GM21825 (cell line): ENCODE measurements around the gene HINT1.
"Not testable (repeated sequence)": the region's sequence is repeated elsewhere in the genome, so short reads cannot be mapped to it uniquely, and the experiment has no call there.

Experiments
- ATAC-seq: cut with Tn5 transposase; IDR thresholded peaks from one replicate; pipeline ENCODE4 v1.9.1; 2021; ENCODE audit warnings: mild to moderate bottlenecking, moderate library complexity; ENCODE audit not compliant: unreplicated experiment

The HINT1 gene

DNA sequence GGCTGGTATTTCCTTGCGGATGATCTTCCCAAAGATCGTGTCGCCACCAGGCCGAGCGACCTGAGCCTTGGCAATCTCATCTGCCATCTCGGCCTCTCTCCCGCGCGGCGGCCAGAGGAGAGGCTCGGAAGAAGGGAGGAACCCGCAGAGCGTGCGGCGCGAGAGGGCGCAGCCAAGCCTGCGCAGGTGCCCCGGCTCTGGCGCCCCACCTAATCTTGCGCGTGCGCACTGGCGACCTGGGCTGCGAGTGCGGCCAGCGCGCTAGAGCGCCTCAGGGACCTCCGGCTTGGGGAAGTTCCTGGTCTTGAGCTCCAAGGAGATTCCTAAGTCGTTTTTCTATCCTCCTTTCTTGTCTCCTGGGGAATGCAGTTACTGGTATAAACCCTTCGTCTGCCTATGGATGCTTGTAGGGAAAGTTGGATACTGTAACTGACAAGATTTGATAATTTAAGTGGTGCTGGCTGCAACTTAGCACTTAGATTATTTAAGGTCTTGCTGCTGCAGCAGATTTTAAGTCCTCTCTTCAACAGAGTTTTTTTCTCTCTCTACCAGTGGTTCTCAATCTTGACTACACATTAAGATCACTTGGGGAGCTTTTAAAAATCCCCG lies at the start of gene HINT1:
Gene HINT1, minus strand, starts transcription at position 138 of the 609 bp plus-strand sequence. Its CDS starts 51 bp downstream, at position 87.
- peak; percentile 82 for ATAC-seq

- no peak for ATAC-seq
Measured at GRCh38 chr5:131214609-131215227, 49.7 kb upstream of the HINT1 start.

- ATAC-seq: peak; percentile 42
Measured at GRCh38 chr5:131212471-131213021, 47.5 kb upstream of the HINT1 start.

- ATAC-seq: no peak
Measured at GRCh38 chr5:131211669-131212068, 46.6 kb upstream of the HINT1 start.

DNA sequence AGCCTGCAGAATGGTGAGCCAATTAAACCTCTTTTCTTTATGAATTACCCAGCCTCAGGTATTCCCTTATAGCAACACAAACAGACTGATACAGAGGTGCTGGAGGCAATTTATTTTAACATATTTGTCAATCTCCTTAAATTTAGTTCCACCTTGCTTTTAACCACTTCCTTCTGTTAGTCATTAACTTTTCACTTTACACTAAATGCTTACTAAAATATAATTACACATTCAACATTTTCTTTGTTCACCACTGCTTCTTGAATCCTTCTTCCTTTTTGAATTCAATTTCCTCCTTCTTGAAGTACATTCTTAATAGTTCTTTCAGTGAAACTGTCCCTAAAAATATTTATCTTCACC lies 45.1 kb upstream of the HINT1 start:
- peak; percentile 1 for ATAC-seq

- ATAC-seq: peak; percentile 90
Measured at GRCh38 chr5:131209506-131210150, 44.6 kb upstream of the HINT1 start.

DNA sequence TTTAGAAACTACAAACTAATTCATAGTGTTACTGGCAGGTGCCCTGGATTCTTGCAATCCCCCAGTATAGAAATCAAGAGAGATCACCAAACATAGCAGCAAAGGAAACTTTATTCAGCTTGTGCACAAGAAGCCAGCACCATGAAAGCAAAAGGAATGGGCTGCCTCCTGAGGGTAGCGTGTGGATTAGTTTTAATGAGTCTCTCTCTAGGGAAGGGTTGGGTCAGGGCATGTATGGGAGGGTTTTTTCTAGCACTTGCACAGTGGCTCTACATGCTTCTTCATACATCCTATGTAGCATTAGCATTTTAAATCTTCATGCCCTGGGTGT lies 44.1 kb upstream of the HINT1 start:
- ATAC-seq: no peak

- ATAC-seq: no peak
Measured at GRCh38 chr5:131206772-131207171, 41.7 kb upstream of the HINT1 start.

GRCh38 chr5:131206061-131206460 lies 41.0 kb upstream of the HINT1 start:
- ATAC-seq: no peak

- ATAC-seq: no peak
Measured at GRCh38 chr5:131204964-131205363, 39.9 kb upstream of the HINT1 start.

GRCh38 chr5:131200560-131200959 lies 35.5 kb upstream of the HINT1 start:
- no peak for ATAC-seq

DNA sequence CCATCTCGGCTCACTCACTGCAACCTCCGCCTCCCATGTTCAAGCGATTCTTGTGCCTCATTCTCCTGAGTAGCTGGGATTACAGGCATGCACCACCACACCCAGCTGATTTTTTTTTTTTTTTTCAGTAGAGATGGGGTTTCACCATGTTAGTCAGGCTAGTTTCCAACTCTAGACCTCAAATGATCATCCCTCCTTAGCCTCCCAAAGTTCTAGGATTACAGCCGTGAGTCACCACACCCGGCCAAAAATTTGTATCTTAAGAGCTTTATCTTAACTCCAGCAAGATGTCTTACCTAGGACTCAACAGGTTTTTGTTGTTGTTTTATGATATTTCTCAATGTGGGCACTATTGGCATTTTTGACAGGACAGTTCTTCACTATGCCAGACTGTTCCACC lies 33.6 kb upstream of the HINT1 start:
- no peak for ATAC-seq

- no peak for ATAC-seq
Measured at GRCh38 chr5:131196331-131196730, 31.3 kb upstream of the HINT1 start.

DNA sequence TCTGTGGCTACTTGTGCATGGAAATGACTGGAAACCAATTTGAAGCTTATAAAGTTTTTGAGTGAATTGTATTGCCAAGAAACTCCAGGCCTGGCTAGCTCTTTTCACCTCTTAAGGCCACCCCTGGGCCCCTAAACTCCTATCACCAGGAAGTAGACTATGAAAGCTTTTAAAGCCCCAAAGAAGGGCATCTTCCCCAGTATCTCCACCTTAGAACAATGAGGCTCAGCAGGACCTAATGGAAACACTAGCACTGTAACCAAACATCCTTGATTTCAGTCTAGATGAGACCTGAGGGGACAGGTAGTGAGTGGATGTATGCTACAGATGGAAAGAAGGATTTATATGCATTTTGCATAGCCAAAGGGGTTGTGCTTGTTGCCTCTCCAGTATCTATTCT lies 30.6 kb upstream of the HINT1 start:
- no peak for ATAC-seq

DNA sequence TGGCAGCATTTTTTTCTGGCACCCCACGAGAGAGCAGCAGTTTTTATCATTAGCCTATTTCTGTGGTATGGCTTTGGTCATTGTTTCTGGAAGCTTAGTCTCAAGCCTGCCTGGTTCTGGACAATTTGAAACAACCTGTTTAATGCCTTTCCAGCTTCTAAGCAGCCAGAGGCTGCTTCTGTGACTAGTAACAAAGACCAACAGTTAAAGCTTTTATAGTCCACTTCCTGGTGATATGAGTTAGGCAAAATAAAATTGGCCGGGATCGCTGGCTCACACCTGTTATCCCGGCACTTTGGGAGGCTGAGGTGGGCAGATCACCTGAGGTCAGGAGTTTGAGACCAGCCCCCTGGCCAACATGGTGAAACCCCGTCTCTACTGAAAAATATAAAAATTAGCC lies 29.7 kb upstream of the HINT1 start:
- no peak for ATAC-seq

- not testable (repeated sequence) for ATAC-seq
Measured at GRCh38 chr5:131193897-131194296, 28.8 kb upstream of the HINT1 start.

DNA sequence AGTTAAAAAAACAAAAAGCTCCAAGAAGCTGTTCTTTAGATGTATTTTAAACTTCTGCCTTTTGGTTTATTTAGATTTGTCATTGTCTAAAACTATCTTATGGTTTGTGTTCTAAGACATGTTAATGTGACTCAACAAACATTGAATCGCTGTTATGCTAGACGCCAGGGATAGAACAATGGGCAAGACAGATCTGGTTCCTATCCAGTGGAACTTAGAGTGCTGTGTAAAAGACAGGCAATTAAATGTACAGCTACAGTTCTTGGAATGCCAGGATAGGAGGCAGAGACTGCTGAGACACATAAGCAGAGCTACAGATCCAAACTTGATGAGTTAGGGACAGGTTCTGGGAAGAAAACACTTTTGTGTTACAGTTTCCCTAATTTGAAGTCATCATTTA lies 28.1 kb upstream of the HINT1 start:
- no peak for ATAC-seq

DNA sequence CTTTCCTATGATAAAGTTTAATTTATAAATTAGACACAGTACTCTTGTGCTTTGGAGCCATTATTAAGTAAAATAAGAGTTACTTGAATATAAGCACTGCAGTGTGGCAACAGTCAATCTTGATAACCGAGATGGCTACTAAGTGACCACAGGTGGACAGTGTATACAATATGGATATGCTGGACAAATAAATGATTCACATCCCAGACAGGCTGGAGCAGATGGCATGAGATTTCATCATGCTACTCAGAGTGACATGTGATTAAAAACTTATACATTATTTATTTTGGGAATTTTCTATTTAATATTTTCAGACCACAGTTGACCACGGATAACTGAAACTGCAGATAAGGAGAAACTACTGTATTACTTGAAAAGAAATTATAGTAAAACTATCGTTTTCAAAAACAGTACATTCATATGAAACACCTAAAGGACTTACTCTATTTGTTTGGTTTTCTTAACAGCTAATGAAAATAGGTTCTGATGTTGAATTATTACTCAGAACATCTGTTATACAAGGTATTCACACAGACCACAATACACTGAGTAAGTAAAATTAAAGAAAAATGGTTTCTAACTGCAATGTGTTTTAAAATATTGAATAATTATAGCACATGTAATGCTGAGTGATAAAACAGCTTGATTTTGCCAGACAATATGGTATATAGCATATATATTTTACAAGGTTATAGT lies 21.7 kb upstream of the HINT1 start:
- ATAC-seq: no peak

DNA sequence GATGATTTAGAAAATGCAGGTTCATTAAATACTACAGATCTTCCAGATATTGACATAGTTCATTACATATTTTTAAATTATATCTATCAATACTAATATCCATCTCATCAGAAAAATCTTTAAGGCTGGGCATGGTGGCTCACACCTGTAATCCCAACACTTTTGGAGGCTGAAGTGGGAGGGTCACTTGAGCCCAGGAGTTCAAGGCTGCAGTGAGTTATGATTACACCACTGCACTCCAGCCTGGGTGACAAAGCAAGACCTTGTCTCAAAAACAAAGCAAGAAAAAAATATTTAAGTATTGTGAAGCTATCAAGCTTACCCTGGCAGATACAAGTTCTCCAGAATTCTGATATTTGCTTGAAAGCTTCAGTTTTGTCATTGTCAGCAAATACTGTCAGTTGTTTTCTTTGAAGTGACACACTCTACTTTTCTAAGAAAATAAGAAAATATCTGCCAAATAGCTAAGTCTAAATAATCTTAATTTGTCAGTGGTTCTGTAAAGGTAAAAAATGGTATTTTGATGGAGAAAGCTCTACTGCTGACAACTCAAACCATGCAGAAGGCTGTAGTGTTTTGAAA lies 20.6 kb upstream of the HINT1 start:
- no peak for ATAC-seq

GRCh38 chr5:131182839-131183238 lies 17.8 kb upstream of the HINT1 start:
- ATAC-seq: no peak

GRCh38 chr5:131180407-131180806 lies 15.4 kb upstream of the HINT1 start:
- no peak for ATAC-seq
